HepG2 (cell line): Measurements from ENCODE around the gene SMC1A. TPM values are rescaled to one million over a fixed set of nuclear protein-coding genes. Genes with fewer than 3 reads are reported as not detected.

Experiments
- ATAC-seq: fragments of 200-7000 bp; cut with Tn5 transposase; 3 replicates; pipeline ENCODE4 v1.9.1; 2020; ENCODE audit warnings: mild to moderate bottlenecking, moderate library complexity
- BruUV-seq: library from RNA; stranded (reverse); fragments of 400-500 nt; replicated peaks from 2 replicates; lab custom pipeline; 2021; lab: Mats Ljungman, UMichigan
- CTCF ChIA-PET: fragments of 300-600 bp; formaldehyde crosslinking; extraction: SDS; loops from one replicate; lab custom pipeline; 2021; ENCODE audit warnings: low total read pairs, inconsistent platforms, low intra/inter-chr PET ratio; lab: Yijun Ruan, JAX
- POLR2A ChIA-PET: fragments of 350-600 bp; sonication (Branson Sonifier 250); formaldehyde crosslinking; loops from one replicate; lab custom pipeline; 2020; ENCODE audit warnings: antibody characterized with exemption, inconsistent platforms; lab: Yijun Ruan, JAX
- DNase-seq: peaks from one replicate; pipeline ENCODE4 v3.0.0-alpha.2; 2015; ENCODE audit warnings: low spot score
- FAIRE-seq: peaks from 3 replicates; lab custom pipeline; 2011; peaks lifted over from hg19 to GRCh38; lab: Jason Lieb, UNC
- H2AFZ ChIP-seq: one replicate; pipeline ENCODE4 v1.6.1; 2011; ENCODE audit warnings: low read length, inconsistent platforms
- H3K27ac ChIP-seq: fragments of 300-600 bp; 3 replicates; pipeline ENCODE4 v1.8.0; 2011; ENCODE audit warnings: mixed run types, mild to moderate bottlenecking, mixed read lengths, low read length, inconsistent platforms; ENCODE audit not compliant: insufficient read depth; ENCODE audit errors: extremely low read length
- H3K27me3 ChIP-seq, 2 experiments: fragments of 200-600 bp in 1 of 2; 2 replicates in 1 of 2; 3 replicates in 1 of 2; pipeline versions ENCODE4 v1.6.0 to v1.8.0; 2011; ENCODE audit warnings: low read length in 2 of 2, mild to moderate bottlenecking in 2 of 2, moderate library complexity in 2 of 2, inconsistent platforms in 1 of 2; ENCODE audit not compliant: insufficient read depth in 2 of 2, control insufficient read depth in 1 of 2
- H3K36me3 ChIP-seq, 2 experiments: fragments of 200-600 bp in 1 of 2; replicated peaks in 1 of 2; 2 replicates in 1 of 2; 3 replicates in 1 of 2; pipeline versions ENCODE4 v1.5.1 to v1.8.0; 2011; ENCODE audit warnings: low read length in 2 of 2, inconsistent platforms in 1 of 2; ENCODE audit not compliant: insufficient read depth in 2 of 2, control insufficient read depth in 1 of 2
- H3K4me1 ChIP-seq: 2 replicates; pipeline ENCODE4 v1.5.1; 2012; ENCODE audit warnings: low read length, inconsistent platforms; ENCODE audit not compliant: insufficient read depth
- H3K4me2 ChIP-seq: 2 replicates; pipeline ENCODE4 v1.6.0; 2011; ENCODE audit warnings: low read depth, low read length, inconsistent platforms
- H3K4me3 ChIP-seq, 3 experiments: fragments of 200-600 bp in 1 of 3; sonication (generic), shearing (Covaris generic) in 1 of 3; replicated peaks in 1 of 3; 2 replicates each; pipeline ENCODE4 v1.5.1; 2011 to 2016; ENCODE audit warnings: low read length in 3 of 3, inconsistent platforms in 2 of 3, low read depth in 2 of 3, mild to moderate bottlenecking in 2 of 3, control low read depth in 1 of 3, mixed read lengths in 1 of 3; ENCODE audit not compliant: insufficient read depth in 1 of 3
- H3K79me2 ChIP-seq: one replicate; pipeline ENCODE4 v1.6.1; 2011; ENCODE audit warnings: low read length, inconsistent platforms; ENCODE audit not compliant: insufficient read depth
- H3K9ac ChIP-seq: 2 replicates; pipeline ENCODE4 v1.6.0; 2011; ENCODE audit warnings: mild to moderate bottlenecking, low read depth, low read length, inconsistent platforms; ENCODE audit not compliant: insufficient read depth
- H3K9me3 ChIP-seq: 2 replicates; pipeline ENCODE4 v1.5.1; 2012; ENCODE audit warnings: mild to moderate bottlenecking, low read length
- H4K20me1 ChIP-seq: 2 replicates; pipeline ENCODE4 v1.6.0; 2011; ENCODE audit warnings: inconsistent platforms, mild to moderate bottlenecking, low read length, moderate library complexity; ENCODE audit not compliant: insufficient read depth
- ATF7-NPFF ChIP-seq: sonication (generic); formaldehyde crosslinking; IDR thresholded peaks from 2 replicates; pipeline ENCODE4 v1.8.1; 2023; ENCODE audit warnings: mild to moderate bottlenecking, low read depth, missing genetic modification reagents, moderate library complexity
- FOXC1 ChIP-seq: sonication (generic); formaldehyde crosslinking; IDR thresholded peaks from 2 replicates; pipeline ENCODE4 v1.8.0; 2022; ENCODE audit warnings: mild to moderate bottlenecking, missing genetic modification reagents, borderline replicate concordance
- NR3C1 ChIP-seq: sonication (generic); formaldehyde crosslinking; IDR thresholded peaks from 2 replicates; pipeline ENCODE4 v1.4.0; 2020; ENCODE audit warnings: missing genetic modification reagents
- ZBTB46 ChIP-seq: sonication (generic); formaldehyde crosslinking; IDR thresholded peaks from 2 replicates; pipeline ENCODE4 v1.4.0; 2020; ENCODE audit warnings: mild to moderate bottlenecking, missing genetic modification reagents, borderline replicate concordance
- ZNF143 ChIP-seq: sonication (generic); formaldehyde crosslinking; IDR thresholded peaks from 2 replicates; pipeline ENCODE4 v1.4.0; 2020; ENCODE audit warnings: missing genetic modification reagents
- ZNF382 ChIP-seq: sonication (generic); formaldehyde crosslinking; IDR thresholded peaks from 2 replicates; pipeline ENCODE4 v1.5.0; 2020; ENCODE audit warnings: missing genetic modification reagents, mild to moderate bottlenecking, borderline replicate concordance
- ZNF615 ChIP-seq: sonication (generic); formaldehyde crosslinking; IDR thresholded peaks from 2 replicates; pipeline ENCODE4 v1.5.0; 2020; ENCODE audit warnings: mild to moderate bottlenecking, missing genetic modification reagents, borderline replicate concordance
- ZNF652 ChIP-seq: IDR thresholded peaks from 2 replicates; pipeline ENCODE4 v1.6.1; 2016; ENCODE audit warnings: low read depth, borderline replicate concordance
- ZNF773 ChIP-seq: sonication (generic); formaldehyde crosslinking; IDR thresholded peaks from 2 replicates; pipeline ENCODE4 v1.4.0; 2020; ENCODE audit warnings: missing genetic modification reagents, borderline replicate concordance
- ZNF878 ChIP-seq: sonication (generic); formaldehyde crosslinking; IDR thresholded peaks from 2 replicates; pipeline ENCODE4 v1.8.1; 2023; ENCODE audit warnings: mild to moderate bottlenecking, missing genetic modification reagents, moderate library complexity
- WGBS: methylation state at CpG from one replicate; pipeline ENCODE4 v1.1.6; 2017; ENCODE audit warnings: low lambda C conversion rate; 5-methylcytosine and 5-hydroxymethylcytosine counted together
- in situ Hi-C: cut with HindIII; loops from 2 replicates; pipeline ENCODE4 v1.10.0; 2017; ENCODE audit warnings: low pct_unique_long_range_greater_than_20kb; ENCODE audit not compliant: extremely low pct_ligation_motif_present
- intact Hi-C: fragments of 100-400 bp; cut with micrococcal nuclease; formaldehyde crosslinking; loops from one replicate; pipeline ENCODE4 v1.10.0; 2022; ENCODE audit not compliant: unreplicated experiment
- polyA plus RNA-seq, 8 experiments: library from polyadenylated mRNA; depleted of rRNA in 3 of 8; stranded (reverse) in 7 of 8; unstranded in 1 of 8; fragments of >200 nt; fragmentation: Illumina TruSeq in 4 of 8; extraction: Trizol in 4 of 8; gene quantifications; 2 replicates each; pipeline versions ENCODE4 v1.2.1 to v1.2.3, GENCODE V29; 2011 to 2016; ENCODE audit warnings: low read depth in 4 of 8, missing spikeins in 1 of 8, mixed read lengths in 1 of 8; ENCODE audit not compliant: insufficient read depth in 1 of 8
- total RNA-seq, 5 experiments: library from RNA; depleted of rRNA; stranded (reverse); fragments of >200 nt; fragmentation: Illumina TruSeq; extraction: Trizol; gene quantifications; 2 replicates each; pipeline ENCODE4 v1.2.3, GENCODE V29; 2016; ENCODE audit warnings: low read depth in 1 of 5
- TF ChIP-seq, protein P1 (sequence below): sonication (generic); formaldehyde crosslinking; IDR thresholded peaks from 2 replicates; pipeline ENCODE4 v1.5.0; 2020; ENCODE audit warnings: mild to moderate bottlenecking, missing genetic modification reagents
- TF ChIP-seq, protein P2 (sequence below): sonication (generic); formaldehyde crosslinking; IDR thresholded peaks from 2 replicates; pipeline ENCODE4 v1.8.1; 2023; ENCODE audit warnings: mild to moderate bottlenecking, inconsistent platforms, moderate library complexity, missing genetic modification reagents, borderline replicate concordance

Gene SMC1A
- total and polyA plus RNA-seq, 2 of the 13 experiments (the other 11 are each of a cell fraction or from before 2014, with no cell fraction given): 9.4 to 46.6 TPM

DNA sequence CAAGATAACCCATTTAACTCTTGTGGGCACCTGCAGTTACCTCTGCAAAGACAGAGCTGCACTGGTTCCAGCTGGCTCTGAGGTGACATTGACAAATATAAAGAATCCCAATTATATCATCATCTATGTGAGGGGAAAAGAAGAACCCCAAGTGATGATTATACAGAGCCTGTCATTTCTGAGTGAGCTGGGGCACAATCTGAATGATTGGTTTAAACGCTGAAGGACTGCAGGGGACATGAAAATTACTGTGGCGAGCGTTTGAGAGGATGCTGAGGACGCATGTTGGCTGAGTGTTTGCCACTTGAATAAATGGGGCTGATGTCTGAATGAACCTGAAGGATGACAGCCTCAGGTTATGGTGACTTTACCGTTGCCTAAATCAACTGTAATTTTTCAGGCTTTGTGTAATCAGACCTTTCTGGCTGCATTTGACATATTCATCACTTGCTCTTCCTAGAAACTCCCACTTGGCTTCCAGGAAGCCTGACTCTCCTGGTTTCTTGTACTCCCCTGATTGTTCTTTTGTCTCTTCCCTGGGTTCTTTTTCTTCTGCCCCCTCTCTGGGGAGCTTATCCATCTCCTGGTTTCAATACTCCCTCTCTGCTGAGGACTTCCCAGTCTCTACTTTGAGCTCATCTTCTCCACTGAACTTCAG lies 15.8 kb upstream of the SMC1A start:
- no peak overlapping the region for H3K27ac ChIP-seq
- no peak for TF ChIP-seq ZNF382 (CRISPR knock-in tag)
- TF ChIP-seq, all 625 proteins: peak for 0
- FAIRE-seq (no peak), ATAC-seq (no peak), DNase-seq (no peak)
- H3K79me2 ChIP-seq: no peaks in the 10 kb centered on the region
- intact Hi-C loops: no loop called here
- H3K4me1 ChIP-seq: peaks cover 10% of the 10 kb centered on the region
- no peaks in the 10 kb centered on the region for H4K20me1 ChIP-seq
- BruUV-seq: no TSS peak
- H3K4me3 ChIP-seq: no peak overlapping the region
- WGBS: 10% methylated on average over 4 of the region's 5 CpGs
- H3K27me3 ChIP-seq: no peaks in the 10 kb centered on the region; a peak in 1 of 5 replicates
- ChIA-PET CTCF (no interaction called here), POLR2A (interaction anchor here (0.6 kb wide), 1 partner anchor 246 kb away, joined by 3 read pairs; no protein-coding TSS in a partner anchor)
- H3K4me2 ChIP-seq: no peak overlapping the region
- no peaks in the 10 kb centered on the region for H3K9me3 ChIP-seq
- no peak overlapping the region for H3K9ac ChIP-seq
- H3K36me3 ChIP-seq: no peaks in the 10 kb centered on the region
- H2AFZ ChIP-seq: no peak overlapping the region
- in situ Hi-C loops: no loop called here

DNA sequence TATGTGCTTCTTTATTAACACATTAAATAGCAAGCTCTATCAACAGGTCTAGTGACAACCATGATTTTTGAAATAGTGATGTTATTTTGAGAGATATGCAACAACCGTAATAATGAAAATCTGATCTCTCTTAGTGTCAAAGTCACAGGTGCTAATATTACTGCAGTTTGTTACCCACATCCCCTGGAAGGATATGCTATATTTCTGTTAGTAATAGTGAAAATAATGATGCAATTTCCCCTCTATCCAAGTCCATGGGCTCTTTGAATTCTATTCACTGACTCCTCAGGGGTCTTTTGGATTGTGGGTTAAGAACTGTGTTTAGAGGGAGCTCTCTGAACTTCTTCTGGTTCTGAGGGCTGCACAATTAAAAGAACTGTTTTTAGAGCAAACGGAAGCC lies 14.8 kb upstream of the SMC1A start:
- no peaks in the 10 kb centered on the region; a peak in 1 of 5 replicates for H3K27me3 ChIP-seq
- intact Hi-C loops: no loop called here
- no peak for ATAC-seq
- no peaks in the 10 kb centered on the region for H3K79me2 ChIP-seq
- H2AFZ ChIP-seq: no peak overlapping the region
- no peaks in the 10 kb centered on the region for H4K20me1 ChIP-seq
- WGBS: 5% methylated on average over 2 of the region's 2 CpGs
- FAIRE-seq: no peak
- no TSS peak for BruUV-seq
- DNase-seq: no peak
- ChIA-PET POLR2A (no interaction called here), CTCF (no interaction called here)
- no peaks in the 10 kb centered on the region for H3K36me3 ChIP-seq
- H3K4me1 ChIP-seq: peaks cover 10% of the 10 kb centered on the region
- in situ Hi-C loops: no loop called here
- no peak overlapping the region for H3K4me3 ChIP-seq
- H3K4me2 ChIP-seq: no peak overlapping the region
- no peaks in the 10 kb centered on the region for H3K9me3 ChIP-seq
- H3K9ac ChIP-seq: no peak overlapping the region
- no peak overlapping the region for H3K27ac ChIP-seq
- no peak for TF ChIP-seq ZNF773 (CRISPR knock-in tag)
- no peak for TF ChIP-seq FOXC1 (CRISPR knock-in tag)
- no peak for TF ChIP-seq ZNF652 (CRISPR knock-in tag)
- TF ChIP-seq, protein P1, sequence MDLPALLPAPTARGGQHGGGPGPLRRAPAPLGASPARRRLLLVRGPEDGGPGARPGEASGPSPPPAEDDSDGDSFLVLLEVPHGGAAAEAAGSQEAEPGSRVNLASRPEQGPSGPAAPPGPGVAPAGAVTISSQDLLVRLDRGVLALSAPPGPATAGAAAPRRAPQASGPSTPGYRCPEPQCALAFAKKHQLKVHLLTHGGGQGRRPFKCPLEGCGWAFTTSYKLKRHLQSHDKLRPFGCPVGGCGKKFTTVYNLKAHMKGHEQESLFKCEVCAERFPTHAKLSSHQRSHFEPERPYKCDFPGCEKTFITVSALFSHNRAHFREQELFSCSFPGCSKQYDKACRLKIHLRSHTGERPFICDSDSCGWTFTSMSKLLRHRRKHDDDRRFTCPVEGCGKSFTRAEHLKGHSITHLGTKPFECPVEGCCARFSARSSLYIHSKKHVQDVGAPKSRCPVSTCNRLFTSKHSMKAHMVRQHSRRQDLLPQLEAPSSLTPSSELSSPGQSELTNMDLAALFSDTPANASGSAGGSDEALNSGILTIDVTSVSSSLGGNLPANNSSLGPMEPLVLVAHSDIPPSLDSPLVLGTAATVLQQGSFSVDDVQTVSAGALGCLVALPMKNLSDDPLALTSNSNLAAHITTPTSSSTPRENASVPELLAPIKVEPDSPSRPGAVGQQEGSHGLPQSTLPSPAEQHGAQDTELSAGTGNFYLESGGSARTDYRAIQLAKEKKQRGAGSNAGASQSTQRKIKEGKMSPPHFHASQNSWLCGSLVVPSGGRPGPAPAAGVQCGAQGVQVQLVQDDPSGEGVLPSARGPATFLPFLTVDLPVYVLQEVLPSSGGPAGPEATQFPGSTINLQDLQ: no peak
- no peak for TF ChIP-seq ZNF143 (CRISPR knock-in tag)
- TF ChIP-seq, protein P2, sequence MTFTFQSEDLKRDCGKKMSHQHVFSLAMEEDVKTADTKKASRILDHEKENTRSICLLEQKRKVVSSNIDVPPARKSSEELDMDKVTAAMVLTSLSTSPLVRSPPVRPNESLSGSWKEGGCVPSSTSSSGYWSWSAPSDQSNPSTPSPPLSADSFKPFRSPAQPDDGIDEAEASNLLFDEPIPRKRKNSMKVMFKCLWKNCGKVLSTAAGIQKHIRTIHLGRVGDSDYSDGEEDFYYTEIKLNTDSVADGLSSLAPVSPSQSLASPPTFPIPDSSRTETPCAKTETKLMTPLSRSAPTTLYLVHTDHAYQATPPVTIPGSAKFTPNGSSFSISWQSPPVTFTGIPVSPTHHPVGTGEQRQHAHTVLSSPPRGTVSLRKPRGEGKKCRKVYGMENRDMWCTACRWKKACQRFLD (CRISPR knock-in tag): no peak
- TF ChIP-seq ZBTB46 (CRISPR knock-in tag): no peak
- no peak for TF ChIP-seq ATF7-NPFF (CRISPR knock-in tag)
- TF ChIP-seq ZNF615: no peak
- TF ChIP-seq NR3C1 (CRISPR knock-in tag): no peak
- no peak for TF ChIP-seq ZNF878 (CRISPR knock-in tag)
